Ishikawa (cell line): ENCODE data around the gene BMPR1A.

Experiments used
- CEBPB ChIP-seq: IDR thresholded peaks from 2 replicates; pipeline ENCODE4 v1.6.1; 2012
- CREB1 ChIP-seq: IDR thresholded peaks from 2 replicates; pipeline ENCODE4 v1.6.1; 2012; ENCODE audit warnings: low read depth
- EGR1 ChIP-seq: IDR thresholded peaks from 2 replicates; pipeline ENCODE4 v1.6.1; 2012
- EP300 ChIP-seq: IDR thresholded peaks from 2 replicates; pipeline ENCODE4 v1.6.1; 2012; ENCODE audit warnings: borderline replicate concordance
- FOXM1 ChIP-seq: IDR thresholded peaks from 2 replicates; pipeline ENCODE4 v1.6.1; 2012; ENCODE audit warnings: low read depth, borderline replicate concordance
- NFIC ChIP-seq: IDR thresholded peaks from 2 replicates; pipeline ENCODE4 v1.6.1; 2012
- RAD21 ChIP-seq: IDR thresholded peaks from 2 replicates; pipeline ENCODE4 v1.6.1; 2012; ENCODE audit warnings: low read depth
- TAF1 ChIP-seq: IDR thresholded peaks from 2 replicates; pipeline ENCODE4 v1.6.1; 2012; ENCODE audit warnings: low read depth, mild to moderate bottlenecking
- TCF12 ChIP-seq: IDR thresholded peaks from 2 replicates; pipeline ENCODE4 v1.6.1; 2012; ENCODE audit warnings: low read depth
- TEAD4 ChIP-seq: IDR thresholded peaks from 2 replicates; pipeline ENCODE4 v1.6.1; 2012
- YY1 ChIP-seq: IDR thresholded peaks from 2 replicates; pipeline ENCODE4 v1.6.1; 2012; ENCODE audit warnings: low read depth
- ZBTB7A ChIP-seq: IDR thresholded peaks from 2 replicates; pipeline ENCODE4 v1.6.1; 2012; ENCODE audit warnings: low read depth
- TF ChIP-seq, protein P1 (sequence below): IDR thresholded peaks from 2 replicates; pipeline ENCODE4 v1.6.1; 2012; ENCODE audit warnings: low read depth, mild to moderate bottlenecking
- TF ChIP-seq, protein P2 (sequence below): IDR thresholded peaks from 2 replicates; pipeline ENCODE4 v1.6.1; 2012
- TF ChIP-seq, protein P3 (sequence below): IDR thresholded peaks from 2 replicates; pipeline ENCODE4 v1.6.1; 2012

Gene BMPR1A

DNA sequence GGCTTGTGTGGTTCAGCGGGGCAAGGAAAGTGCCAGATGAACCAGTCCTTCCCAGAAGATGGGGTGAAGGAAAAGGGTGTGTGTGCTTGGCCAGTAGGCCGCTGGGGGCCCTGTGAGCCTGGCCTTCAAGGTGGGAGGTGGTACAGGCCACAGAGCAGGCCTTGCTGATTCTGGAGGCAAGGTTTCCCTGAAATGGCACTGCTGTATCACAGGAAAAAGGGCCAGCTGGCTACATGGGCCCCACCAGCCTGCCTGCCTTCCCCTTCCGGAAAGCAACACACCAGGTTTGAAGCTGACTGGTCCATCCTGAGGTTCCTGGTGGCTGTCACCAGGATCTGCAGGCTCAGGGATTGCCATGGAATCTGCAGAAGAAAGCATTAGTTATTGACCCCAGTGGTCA lies 188.5 kb downstream of the BMPR1A start:
- TF ChIP-seq TAF1, result no peak
- TF ChIP-seq NFIC, result no peak
- TF ChIP-seq ZBTB7A, result no peak
- TF ChIP-seq EP300, result no peak

DNA sequence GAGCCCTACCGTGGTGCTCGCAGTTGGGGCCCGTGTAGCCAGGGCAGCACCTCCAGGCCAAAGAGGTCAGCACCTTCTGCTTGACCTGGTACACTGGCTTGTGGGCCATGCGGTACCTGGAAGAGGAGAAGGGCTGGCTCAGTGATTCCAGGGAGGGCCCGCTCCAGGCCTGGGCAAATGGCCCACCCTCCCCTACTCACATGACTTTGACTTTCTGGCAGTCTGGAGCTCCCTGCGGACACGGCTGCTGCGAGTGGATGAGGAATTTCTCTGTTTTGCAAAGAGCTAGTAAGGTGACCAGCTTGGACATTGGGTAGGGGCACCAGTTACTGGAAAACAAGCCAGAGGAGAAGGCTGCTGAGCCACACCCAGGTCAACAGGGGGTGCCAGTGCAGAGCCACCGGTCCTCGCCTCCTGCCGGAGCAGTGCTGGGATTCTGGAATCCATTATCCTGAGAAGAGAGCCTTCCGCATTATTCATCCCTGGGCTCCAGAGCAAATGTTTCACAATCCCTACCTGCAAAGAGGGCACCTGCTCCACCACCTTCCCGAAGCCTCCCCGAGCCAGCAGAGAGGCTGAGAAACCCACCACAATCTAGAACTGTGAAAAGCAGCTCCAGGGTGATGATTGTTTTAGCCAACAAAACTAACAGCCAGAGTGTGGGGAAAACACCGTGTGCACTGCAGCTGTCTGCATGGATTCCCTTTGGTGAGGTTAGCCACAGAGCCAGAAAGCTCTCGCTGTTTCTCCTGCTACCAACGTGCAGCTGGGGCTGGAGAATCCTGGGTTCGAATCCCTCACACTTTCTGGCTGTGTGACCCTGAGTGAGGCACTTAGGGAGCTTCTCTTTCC lies 189.2 kb downstream of the BMPR1A start:
- TF ChIP-seq RAD21 (peak; percentile 55; the same call in 1 of the 2 replicates), NFIC (no peak), TEAD4 (no peak)

DNA sequence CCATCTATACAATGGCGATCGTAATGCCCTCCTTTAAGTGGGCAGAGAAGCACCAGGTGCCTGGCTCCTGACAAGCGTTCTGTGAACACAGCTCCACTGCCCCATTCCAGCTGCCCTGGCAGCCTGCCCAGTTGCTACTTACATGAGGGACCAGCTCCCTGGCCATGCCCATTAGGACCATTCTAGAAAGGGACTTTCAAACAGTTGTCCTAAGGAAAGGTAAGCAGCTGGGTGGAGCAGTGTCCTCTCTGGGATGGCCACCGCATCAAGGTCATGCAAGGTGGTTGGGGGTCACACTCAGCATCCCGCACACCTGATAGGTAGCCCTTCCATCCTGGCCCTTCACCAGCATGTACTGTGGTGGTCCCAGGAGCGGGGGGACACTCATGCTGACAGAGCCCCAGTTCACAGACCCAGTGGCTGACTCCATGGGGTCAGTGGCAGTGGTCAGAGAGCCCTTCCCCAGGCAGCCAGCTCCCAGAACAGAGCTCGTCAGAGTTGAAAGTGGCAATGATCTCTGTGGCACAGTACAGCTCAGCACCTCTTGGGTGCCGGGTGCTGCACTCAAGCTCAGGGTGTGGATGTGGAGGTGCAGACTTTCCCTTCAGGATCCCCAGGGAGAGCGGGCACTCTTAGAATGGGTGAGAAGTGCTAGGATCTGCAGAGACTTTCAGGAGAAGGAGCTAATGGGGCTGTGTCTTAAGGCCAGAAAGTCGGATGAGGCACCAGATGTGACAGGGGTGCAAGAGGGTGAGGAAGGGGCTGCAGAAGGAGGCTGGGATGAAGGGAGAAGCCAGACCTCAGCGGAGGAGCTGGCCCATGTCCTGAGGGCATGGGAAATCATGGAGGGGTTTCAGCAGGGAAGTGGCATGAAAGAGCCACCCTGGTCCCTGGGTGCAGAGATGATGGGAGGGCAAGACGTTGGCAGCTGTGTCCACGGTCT lies 190.1 kb downstream of the BMPR1A start:
- TF ChIP-seq TCF12 (no peak), RAD21 (no peak), EP300 (no peak), CREB1 (no peak), CEBPB (no peak), ZBTB7A (no peak), FOXM1 (no peak), TEAD4 (no peak), NFIC (no peak)
- TF ChIP-seq, protein P1, sequence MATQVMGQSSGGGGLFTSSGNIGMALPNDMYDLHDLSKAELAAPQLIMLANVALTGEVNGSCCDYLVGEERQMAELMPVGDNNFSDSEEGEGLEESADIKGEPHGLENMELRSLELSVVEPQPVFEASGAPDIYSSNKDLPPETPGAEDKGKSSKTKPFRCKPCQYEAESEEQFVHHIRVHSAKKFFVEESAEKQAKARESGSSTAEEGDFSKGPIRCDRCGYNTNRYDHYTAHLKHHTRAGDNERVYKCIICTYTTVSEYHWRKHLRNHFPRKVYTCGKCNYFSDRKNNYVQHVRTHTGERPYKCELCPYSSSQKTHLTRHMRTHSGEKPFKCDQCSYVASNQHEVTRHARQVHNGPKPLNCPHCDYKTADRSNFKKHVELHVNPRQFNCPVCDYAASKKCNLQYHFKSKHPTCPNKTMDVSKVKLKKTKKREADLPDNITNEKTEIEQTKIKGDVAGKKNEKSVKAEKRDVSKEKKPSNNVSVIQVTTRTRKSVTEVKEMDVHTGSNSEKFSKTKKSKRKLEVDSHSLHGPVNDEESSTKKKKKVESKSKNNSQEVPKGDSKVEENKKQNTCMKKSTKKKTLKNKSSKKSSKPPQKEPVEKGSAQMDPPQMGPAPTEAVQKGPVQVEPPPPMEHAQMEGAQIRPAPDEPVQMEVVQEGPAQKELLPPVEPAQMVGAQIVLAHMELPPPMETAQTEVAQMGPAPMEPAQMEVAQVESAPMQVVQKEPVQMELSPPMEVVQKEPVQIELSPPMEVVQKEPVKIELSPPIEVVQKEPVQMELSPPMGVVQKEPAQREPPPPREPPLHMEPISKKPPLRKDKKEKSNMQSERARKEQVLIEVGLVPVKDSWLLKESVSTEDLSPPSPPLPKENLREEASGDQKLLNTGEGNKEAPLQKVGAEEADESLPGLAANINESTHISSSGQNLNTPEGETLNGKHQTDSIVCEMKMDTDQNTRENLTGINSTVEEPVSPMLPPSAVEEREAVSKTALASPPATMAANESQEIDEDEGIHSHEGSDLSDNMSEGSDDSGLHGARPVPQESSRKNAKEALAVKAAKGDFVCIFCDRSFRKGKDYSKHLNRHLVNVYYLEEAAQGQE, result no peak

DNA sequence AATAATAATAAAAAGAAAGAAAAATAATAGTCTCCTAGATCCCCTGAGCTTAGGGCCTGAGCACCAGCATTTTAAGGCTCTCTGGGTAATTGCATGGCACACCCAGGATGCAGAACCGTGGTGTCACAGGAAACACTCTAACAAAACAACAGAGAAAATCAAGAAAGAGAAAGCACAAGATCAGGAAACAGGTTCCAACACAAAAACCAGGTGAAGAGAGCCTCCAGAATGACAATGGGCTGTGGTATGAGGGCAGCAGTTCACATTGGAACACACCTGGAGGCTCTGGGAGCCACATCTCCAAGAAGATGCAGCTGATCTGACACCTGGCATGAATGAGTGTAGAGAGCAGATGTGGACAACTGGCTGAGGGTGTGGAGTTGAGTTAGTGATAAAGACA lies 193.9 kb downstream of the BMPR1A start:
- TF ChIP-seq TAF1 (no peak), ZBTB7A (no peak)

DNA sequence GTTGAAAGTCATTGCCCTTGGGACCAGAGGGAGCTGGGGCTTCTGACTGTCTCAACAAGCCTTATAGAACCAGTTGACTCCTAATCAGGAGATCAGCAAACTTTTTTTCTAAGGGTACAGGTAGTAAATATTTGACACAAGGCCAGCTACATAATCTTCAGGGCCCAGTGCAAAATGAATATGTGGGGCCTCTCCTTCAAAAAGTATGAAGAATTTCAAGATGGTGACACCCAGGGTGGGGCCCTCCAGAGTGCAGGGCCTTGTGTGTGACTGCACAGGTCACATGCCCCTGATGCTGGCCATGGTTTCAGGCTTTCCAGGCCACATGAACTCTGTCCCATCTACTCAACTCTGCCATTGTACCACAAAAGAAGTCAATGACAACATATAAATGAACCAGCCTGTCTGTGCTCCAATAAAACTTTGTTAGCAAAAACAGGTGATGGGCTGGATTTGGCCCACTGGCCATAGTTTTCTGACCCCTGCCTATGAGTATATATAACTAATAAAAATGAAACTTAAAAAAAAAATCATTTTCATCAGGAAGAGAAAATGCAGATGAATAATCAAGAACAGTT lies 194.9 kb downstream of the BMPR1A start:
- TF ChIP-seq CEBPB (no peak), RAD21 (no peak), TEAD4 (no peak), TCF12 (no peak), EP300 (no peak), TAF1 (no peak), YY1 (no peak), CREB1 (no peak), NFIC (no peak)
- TF ChIP-seq, protein P2, sequence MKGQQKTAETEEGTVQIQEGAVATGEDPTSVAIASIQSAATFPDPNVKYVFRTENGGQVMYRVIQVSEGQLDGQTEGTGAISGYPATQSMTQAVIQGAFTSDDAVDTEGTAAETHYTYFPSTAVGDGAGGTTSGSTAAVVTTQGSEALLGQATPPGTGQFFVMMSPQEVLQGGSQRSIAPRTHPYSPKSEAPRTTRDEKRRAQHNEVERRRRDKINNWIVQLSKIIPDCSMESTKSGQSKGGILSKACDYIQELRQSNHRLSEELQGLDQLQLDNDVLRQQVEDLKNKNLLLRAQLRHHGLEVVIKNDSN, result no peak; the same call in 1 of the 2 replicates

DNA sequence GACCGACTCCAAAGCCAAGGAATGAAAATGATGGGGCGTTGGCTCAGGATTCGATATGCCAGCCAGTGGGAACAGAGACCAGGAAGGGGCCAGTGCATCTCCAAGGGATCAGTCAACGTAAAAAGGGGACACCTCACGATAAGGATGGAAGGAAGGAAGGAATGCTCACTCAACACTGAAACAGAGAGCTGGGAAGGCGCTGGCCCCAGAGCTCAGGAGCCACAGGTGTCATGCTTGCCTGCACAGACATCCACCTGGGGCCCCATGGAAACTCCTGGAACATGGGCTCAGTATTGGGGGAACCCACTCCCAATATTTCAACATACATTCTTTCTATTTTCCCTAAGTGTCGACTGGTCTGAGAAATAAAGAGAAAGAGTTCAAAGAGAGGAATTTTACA lies 195.7 kb downstream of the BMPR1A start:
- TF ChIP-seq TCF12 (no peak), ZBTB7A (no peak), TEAD4 (no peak), FOXM1 (no peak), NFIC (no peak), TAF1 (no peak), RAD21 (no peak), EGR1 (no peak)
- TF ChIP-seq, protein P3, sequence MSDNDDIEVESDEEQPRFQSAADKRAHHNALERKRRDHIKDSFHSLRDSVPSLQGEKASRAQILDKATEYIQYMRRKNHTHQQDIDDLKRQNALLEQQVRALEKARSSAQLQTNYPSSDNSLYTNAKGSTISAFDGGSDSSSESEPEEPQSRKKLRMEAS, result no peak
- TF ChIP-seq, protein P2, result no peak
- TF ChIP-seq, protein P1, result no peak
